Measurements from ENCODE around the gene NXPH2.

The NXPH2 gene

DNA sequence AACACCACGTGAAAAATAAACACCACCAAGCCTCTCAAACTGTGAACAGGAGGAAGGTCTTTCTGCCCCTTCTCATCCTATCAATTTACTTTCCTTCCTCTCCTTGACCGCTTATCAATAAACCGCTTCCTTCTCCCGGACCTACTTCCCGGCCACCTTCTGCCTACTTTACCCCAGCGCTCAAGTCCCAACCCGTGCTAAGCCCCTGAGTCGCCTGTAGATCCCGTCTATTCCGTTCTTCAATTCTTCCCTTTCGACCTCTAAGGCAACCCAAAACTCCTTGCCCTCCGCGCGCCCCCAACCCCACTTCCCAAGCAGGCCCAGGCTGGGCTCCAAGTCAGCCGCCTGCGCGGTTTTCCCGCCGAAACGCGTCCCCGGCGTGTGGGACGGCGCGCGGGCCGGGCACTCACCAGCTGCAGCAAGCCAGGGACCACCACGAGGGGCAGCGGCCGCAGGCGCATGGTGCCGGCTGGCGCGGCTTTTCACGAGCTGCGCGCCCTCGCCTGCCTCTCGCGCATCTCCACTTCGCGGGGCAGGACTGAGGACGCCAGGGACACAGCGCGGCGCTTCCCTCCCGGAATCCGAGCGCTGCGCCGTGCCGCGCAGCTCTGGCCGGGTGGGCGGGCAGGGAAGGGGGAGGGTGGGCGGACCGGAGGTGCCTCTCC is at the start of gene NXPH2:
NXPH2 (minus strand) TSS at position 610 of the 665 bp plus-strand sequence; CDS start at position 461, 149 bp downstream.
- no peak for FAIRE-seq
- DNase-seq (ENCODE audit: extremely low spot score, insufficient read length, low read depth), result no peak

DNA sequence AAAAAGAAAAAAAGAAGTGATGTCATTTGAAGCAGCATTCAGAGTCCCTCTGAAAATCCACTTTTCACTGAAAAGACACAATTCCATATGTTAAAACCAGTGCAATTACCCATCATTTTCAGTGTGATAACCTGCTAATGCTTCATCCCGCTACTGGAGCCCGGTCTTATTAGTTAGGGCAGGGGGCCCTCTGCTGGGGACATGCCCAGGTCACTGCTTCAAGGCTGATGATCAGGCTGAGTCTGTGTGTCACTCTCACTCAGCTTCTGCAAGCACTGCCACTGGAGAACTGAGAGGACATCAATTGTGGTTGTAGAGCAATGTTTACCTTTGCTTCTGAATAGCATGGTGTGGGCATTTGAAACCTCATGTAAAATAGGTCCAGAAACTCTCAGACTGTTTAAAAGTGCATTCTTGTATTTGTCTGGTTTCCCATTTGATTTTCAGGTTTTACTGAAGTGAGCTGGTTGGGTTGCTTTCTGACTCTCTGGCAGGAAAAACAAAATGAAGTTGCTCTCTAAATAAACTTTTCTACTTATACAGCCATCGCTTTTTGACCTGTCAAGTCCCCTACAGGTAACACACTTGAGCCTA is 49.2 kb upstream of the NXPH2 start:
- DNase-seq (ENCODE audit: extremely low spot score, insufficient read length, low read depth) (peak; percentile 2), FAIRE-seq (no peak)

GRCh38 chr2:138827426-138828054 is 47.4 kb upstream of the NXPH2 start:
- FAIRE-seq, result peak; percentile 83
- DNase-seq (ENCODE audit: extremely low spot score, insufficient read length, low read depth), result peak; percentile 28

DNA sequence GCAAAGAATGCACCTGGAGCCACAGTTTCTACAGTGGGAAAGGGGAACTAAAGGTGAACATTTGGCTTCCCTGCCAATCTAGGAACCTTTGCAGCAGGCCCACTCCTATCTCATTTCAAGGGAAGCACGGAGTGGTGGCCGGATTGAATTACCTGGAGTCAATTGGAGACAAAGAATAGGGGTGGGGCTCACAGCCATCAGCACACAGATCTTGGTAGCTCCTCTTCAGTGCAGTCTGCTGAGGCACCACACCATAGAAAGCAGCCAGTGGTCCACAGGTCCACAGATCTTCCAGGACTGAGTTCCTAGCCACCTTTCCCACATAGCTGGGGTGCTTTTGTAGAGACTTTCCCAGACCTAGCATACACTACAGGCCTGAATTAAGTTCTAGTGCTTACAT is 43.5 kb upstream of the NXPH2 start:
- FAIRE-seq (no peak), DNase-seq (ENCODE audit: extremely low spot score, insufficient read length, low read depth) (no peak)

- DNase-seq (ENCODE audit: extremely low spot score, insufficient read length, low read depth) (no peak), FAIRE-seq (no peak)
These were observed 39.8 kb upstream of the NXPH2 start for GRCh38 chr2:138819964-138820363.

DNA sequence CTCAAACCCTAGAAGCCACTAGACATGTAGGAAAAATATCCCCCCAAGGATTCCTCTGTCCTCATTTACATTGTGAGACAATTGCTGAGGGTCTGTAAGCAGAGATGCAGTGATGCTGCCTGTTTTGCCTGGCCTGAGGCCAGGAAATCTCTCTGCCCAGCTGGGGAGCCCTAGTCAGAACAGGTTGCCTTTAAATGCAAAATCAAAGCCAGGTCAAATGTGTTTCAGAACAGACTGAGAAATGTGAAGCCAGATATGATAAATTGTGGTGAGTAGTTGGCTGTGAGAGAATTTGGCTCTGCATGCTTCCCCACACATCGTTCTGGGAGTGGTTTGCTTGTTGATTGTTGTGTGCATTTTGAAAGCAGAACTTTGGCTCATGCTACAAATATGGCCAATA is 38.4 kb upstream of the NXPH2 start:
- DNase-seq (ENCODE audit: extremely low spot score, insufficient read length, low read depth) (no peak), FAIRE-seq (no peak)

- FAIRE-seq, result peak; percentile 5
- DNase-seq (ENCODE audit: extremely low spot score, insufficient read length, low read depth), result no peak
These were observed 34.1 kb upstream of the NXPH2 start for GRCh38 chr2:138814123-138814898.

- no peak for DNase-seq (ENCODE audit: extremely low spot score, insufficient read length, low read depth)
- no peak for FAIRE-seq
These were observed 31.2 kb upstream of the NXPH2 start for GRCh38 chr2:138811431-138811830.

- DNase-seq (ENCODE audit: extremely low spot score, insufficient read length, low read depth) (no peak), FAIRE-seq (no peak)
These were observed 14.5 kb upstream of the NXPH2 start for GRCh38 chr2:138794724-138795123.

GRCh38 chr2:138787053-138787666 is 7.0 kb upstream of the NXPH2 start:
- FAIRE-seq (peak; percentile 61), DNase-seq (ENCODE audit: extremely low spot score, insufficient read length, low read depth) (no peak)

DNA sequence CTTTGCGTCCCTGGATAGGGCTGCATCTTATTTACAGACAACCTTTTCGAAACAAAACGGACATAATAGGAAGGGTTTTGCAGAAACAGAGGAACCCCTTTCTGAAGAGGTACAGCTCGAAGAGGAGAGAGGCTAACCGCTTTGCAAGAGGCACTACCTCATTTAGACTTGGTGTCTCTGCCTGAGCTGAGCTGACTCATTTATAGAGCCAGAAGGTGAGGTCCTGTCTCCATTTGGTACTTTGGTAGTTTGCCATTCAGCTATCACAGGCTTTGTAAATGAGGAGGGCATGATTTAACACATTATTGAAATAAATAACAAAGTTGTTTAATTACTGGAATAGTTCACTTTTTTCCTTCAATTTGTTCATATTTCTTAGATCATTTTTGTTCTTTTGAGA is 2.2 kb upstream of the NXPH2 start:
- FAIRE-seq (peak; percentile 33), DNase-seq (ENCODE audit: extremely low spot score, insufficient read length, low read depth) (no peak)

DNA sequence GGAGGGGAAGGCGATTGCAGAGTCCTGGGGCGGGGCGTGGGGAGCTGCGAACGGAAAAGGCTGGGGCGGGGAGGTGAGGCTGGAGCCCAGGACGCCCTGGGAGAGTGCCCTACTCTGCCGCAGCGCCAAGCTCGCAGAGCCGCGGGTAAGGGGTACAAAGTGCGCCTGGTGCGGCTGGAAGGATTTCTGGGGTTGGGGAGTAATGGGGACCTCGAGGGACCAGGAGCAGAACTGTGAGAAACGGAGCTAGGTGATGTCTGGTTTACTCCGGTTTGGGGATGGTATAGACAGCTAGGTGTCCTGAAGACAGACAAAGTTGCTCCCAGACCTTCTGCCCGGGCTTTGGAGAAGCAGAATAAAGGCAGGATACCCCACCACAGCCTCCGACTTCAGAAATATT is 718 bp upstream of the NXPH2 start:
- DNase-seq (ENCODE audit: extremely low spot score, insufficient read length, low read depth) (no peak), FAIRE-seq (no peak)

GRCh38 chr2:138780446-138780880 is 273 bp upstream of the NXPH2 start:
- FAIRE-seq (no peak), DNase-seq (ENCODE audit: extremely low spot score, insufficient read length, low read depth) (no peak)

GRCh38 chr2:138779406-138779780 is 797 bp downstream of the NXPH2 start:
- DNase-seq (ENCODE audit: extremely low spot score, insufficient read length, low read depth) (no peak), FAIRE-seq (no peak)

- FAIRE-seq (no peak), DNase-seq (ENCODE audit: extremely low spot score, insufficient read length, low read depth) (no peak)
These were observed 2.2 kb downstream of the NXPH2 start for GRCh38 chr2:138777996-138778395.

DNA sequence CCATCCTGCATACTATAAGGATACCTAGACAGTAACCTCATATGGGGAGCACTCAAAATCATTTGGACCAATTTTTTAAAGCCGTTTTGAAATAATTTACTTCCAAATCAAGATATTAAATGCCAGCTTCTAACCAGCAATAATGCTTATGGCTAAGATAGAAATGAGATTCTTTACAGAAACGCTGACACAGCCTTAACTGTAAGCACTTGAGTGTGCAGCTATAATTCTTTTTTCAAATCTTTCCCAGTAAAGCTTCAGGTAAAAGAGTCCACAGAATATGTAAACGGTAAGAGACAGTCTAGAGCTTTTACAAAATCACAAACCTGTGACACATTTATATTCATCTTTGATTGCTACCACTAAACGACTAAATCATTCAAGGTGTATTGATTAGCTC is 4.5 kb downstream of the NXPH2 start:
- FAIRE-seq (no peak), DNase-seq (ENCODE audit: extremely low spot score, insufficient read length, low read depth) (no peak)

GRCh38 chr2:138771534-138771933 is 8.7 kb downstream of the NXPH2 start:
- no peak for DNase-seq (ENCODE audit: extremely low spot score, insufficient read length, low read depth)
- no peak for FAIRE-seq

- FAIRE-seq (no peak), DNase-seq (ENCODE audit: extremely low spot score, insufficient read length, low read depth) (no peak)
These were observed 13.1 kb downstream of the NXPH2 start for GRCh38 chr2:138767101-138767500.

- FAIRE-seq (no peak), DNase-seq (ENCODE audit: extremely low spot score, insufficient read length, low read depth) (no peak)
These were observed 13.7 kb downstream of the NXPH2 start for GRCh38 chr2:138766464-138766863.

GRCh38 chr2:138763971-138764370 is 16.2 kb downstream of the NXPH2 start:
- no peak for FAIRE-seq
- DNase-seq (ENCODE audit: extremely low spot score, insufficient read length, low read depth), result no peak

Data from GM18507 (cell line).